ENCODE results near the gene ADIPOQ. TPM values are rescaled to one million over a fixed set of nuclear protein-coding genes. Genes with fewer than 3 reads are reported as not detected.
"Not testable (repeated sequence)": the region's sequence is repeated elsewhere in the genome, so short reads cannot be mapped to it uniquely, and the experiment has no call there.

ADIPOQ gene
- total RNA-seq, 5 donors from 2014 or later (not counting 1 experiment from before 2014, with no cell fraction given) = not detected

DNA sequence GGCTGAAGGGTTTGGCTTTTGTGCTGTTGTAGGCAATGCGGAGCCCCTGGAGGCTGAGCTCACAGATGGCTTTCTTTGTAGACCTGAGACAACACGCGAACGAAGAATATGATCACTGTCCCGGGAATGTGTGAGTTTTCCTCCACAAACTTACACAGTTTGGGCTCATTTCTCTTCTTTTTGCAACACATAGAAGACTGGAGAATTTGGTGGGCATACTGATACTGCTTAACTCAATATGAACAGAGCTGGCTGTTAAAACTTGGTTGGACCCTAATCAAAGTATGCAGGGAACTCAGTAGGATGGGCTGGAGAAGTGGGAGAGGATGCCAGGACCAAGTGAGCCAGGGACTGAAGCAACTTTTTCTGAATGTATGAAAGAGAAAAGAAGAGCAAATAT is 24.0 kb upstream of the ADIPOQ start:
- no peaks in the 10 kb centered on the region for H3K36me3 ChIP-seq (ENCODE audit: control insufficient read depth in 2 of 2, extremely low read depth in 1 of 2, insufficient read depth in 1 of 2, low read length in 1 of 2)
- ChIA-PET POLR2A (interaction anchor here in 1 of 2 donors (0.6 kb wide), 2 partner anchors 15 to 35 kb away, joined by 3 to 6 read pairs; partner anchors contain the start of gene EIF4A2), CTCF (interaction anchor here (0.7 to 1.8 kb wide), 6 partner anchors 11 to 836 kb away, joined by 3 to 9 read pairs (median 5); no protein-coding TSS in a partner anchor)
- H3K9me3 ChIP-seq = no peaks in the 10 kb centered on the region
- H3K4me1 Mint-ChIP-seq = no peaks in the 10 kb centered on the region
- H3K4me1 ChIP-seq (ENCODE audit: control insufficient read depth in 1 of 2, extremely low read depth in 1 of 2, insufficient read depth in 2 of 2, low read length in 2 of 2) = no peaks in the 10 kb centered on the region
- H3K4me3 Mint-ChIP-seq = no peak overlapping the region
- H3K27me3 ChIP-seq (replicated peaks in 1 of 2; ENCODE audit: control insufficient read depth in 2 of 2, extremely low read depth in 1 of 2, insufficient read depth in 2 of 2, low read length in 1 of 2) = no peaks in the 10 kb centered on the region
- H3K4me3 ChIP-seq (ENCODE audit: control insufficient read depth in 1 of 2, extremely low read depth in 1 of 2, low read length in 1 of 2) = no peak overlapping the region
- WGBS (ENCODE audit: insufficient coverage) = 67% methylated on average over 1 of the region's 5 CpGs
- no peak overlapping the region for H3K27ac Mint-ChIP-seq
- no peaks in the 10 kb centered on the region for H3K9me3 Mint-ChIP-seq
- no peaks in the 10 kb centered on the region for H3K27me3 Mint-ChIP-seq
- ATAC-seq (replicated peaks in 1 of 4) = no peak
- DNase-seq = no peak
- H3K36me3 Mint-ChIP-seq = no peaks in the 10 kb centered on the region
- no peak overlapping the region for H3K27ac ChIP-seq (ENCODE audit: low read length)

GRCh38 chr3:186818956-186819355 is 23.6 kb upstream of the ADIPOQ start:
- H3K27me3 ChIP-seq (replicated peaks in 1 of 2; ENCODE audit: control insufficient read depth in 2 of 2, extremely low read depth in 1 of 2, insufficient read depth in 2 of 2, low read length in 1 of 2) = no peaks in the 10 kb centered on the region
- no peak for ATAC-seq (replicated peaks in 1 of 4)
- Mint-ChIP-seq H3K36me3 (no peaks in the 10 kb centered on the region), H3K27ac (no peak overlapping the region), H3K27me3 (peaks cover 0 to under 1% of the 10 kb centered on the region in 2 donors), H3K4me1 (no peaks in the 10 kb centered on the region), H3K9me3 (no peaks in the 10 kb centered on the region), H3K4me3 (no peak overlapping the region)
- H3K9me3 ChIP-seq = no peaks in the 10 kb centered on the region
- POLR2A ChIA-PET = interaction anchor here in 1 of 2 donors (0.6 kb wide), 1 partner anchor 36 kb away, joined by 3 read pairs; the partner anchor contains the start of gene EIF4A2
- WGBS (ENCODE audit: insufficient coverage) = no CpG with 5 or more reads among the region's 1 CpG
- H3K36me3 ChIP-seq (ENCODE audit: control insufficient read depth in 2 of 2, extremely low read depth in 1 of 2, insufficient read depth in 1 of 2, low read length in 1 of 2) = no peaks in the 10 kb centered on the region
- CTCF ChIA-PET = interaction anchor here (0.7 to 1.8 kb wide), 9 partner anchors 12 to 836 kb away, joined by 3 to 10 read pairs (median 5); no protein-coding TSS in a partner anchor
- DNase-seq = no peak
- H3K4me3 ChIP-seq (ENCODE audit: control insufficient read depth in 1 of 2, extremely low read depth in 1 of 2, low read length in 1 of 2) = no peak overlapping the region
- no peak overlapping the region for H3K27ac ChIP-seq (ENCODE audit: low read length)
- H3K4me1 ChIP-seq (ENCODE audit: control insufficient read depth in 1 of 2, extremely low read depth in 1 of 2, insufficient read depth in 2 of 2, low read length in 2 of 2) = no peaks in the 10 kb centered on the region

DNA sequence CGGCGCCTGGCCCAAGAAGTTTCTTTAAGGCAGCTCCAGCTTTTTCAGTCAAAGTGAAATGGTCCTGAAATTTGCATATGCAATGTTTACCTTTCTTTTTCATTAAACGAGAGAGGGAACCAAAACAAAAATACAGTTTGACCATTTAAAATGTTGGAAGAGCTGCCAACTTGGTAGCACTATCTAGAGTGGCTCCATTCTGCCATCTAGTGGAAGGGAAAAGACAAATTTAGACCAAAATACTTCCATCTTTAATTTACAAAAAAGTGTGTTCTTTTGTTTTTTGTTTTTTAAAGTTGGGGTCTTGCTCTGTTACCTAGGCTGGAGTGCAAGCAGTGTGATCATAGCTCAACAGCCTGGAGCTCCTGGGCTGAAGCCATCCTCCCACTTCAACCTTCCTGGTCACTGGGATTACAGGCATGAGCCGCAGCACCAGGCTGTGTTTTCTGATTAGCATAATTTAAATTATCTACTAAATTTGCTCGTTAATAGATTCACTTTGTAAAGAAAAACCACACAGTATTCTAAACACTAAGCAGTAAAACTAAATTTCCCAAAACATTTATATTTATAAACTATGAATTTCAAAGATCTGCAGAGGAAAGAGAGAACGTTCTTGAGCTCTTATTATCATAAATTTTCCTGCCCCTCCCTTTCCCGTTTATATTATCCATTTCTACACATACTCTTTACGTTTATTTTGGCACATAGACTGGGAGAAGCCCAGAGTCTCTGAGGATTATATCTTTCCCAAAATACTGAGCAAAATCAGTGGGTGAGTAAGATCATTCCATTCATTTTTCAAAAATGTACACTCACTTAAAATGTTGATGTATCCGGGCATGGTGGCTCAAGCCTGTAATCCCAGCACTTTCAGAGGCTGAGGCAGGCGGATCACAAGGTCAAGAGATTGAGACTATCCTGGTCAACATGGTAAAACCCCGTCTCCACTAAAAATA is 20.8 kb upstream of the ADIPOQ start:
- WGBS (ENCODE audit: insufficient coverage) = 80% methylated on average over 1 of the region's 11 CpGs
- Histone ChIP-seq H3K9me3 (no peaks in the 10 kb centered on the region), H3K4me1 (ENCODE audit: control insufficient read depth in 1 of 2, extremely low read depth in 1 of 2, insufficient read depth in 2 of 2, low read length in 2 of 2) (peaks cover 2 to 17% of the 10 kb centered on the region in 2 experiments), H3K27me3 (replicated peaks in 1 of 2; ENCODE audit: control insufficient read depth in 2 of 2, extremely low read depth in 1 of 2, insufficient read depth in 2 of 2, low read length in 1 of 2) (peaks cover 0 to 25% of the 10 kb centered on the region in 2 experiments), H3K36me3 (ENCODE audit: control insufficient read depth in 2 of 2, extremely low read depth in 1 of 2, insufficient read depth in 1 of 2, low read length in 1 of 2) (no peaks in the 10 kb centered on the region), H3K27ac (ENCODE audit: low read length) (no peak overlapping the region), H3K4me3 (ENCODE audit: control insufficient read depth in 1 of 2, extremely low read depth in 1 of 2, low read length in 1 of 2) (no peak overlapping the region)
- H3K4me3 Mint-ChIP-seq = no peak overlapping the region
- H3K4me1 Mint-ChIP-seq = peaks cover 12 to 14% (median 12%) of the 10 kb centered on the region in 3 donors
- ChIA-PET POLR2A (interaction anchor here in 1 of 2 donors (0.8 kb wide), 1 partner anchor 38 kb away, joined by 5 read pairs; the partner anchor contains the start of gene EIF4A2), CTCF (interaction anchor here (0.5 to 2.9 kb wide), 20 partner anchors 16 to 893 kb away, joined by 3 to 12 read pairs (median 4); partner anchors contain the start of genes DNAJB11 (in 1 of the 2) and RFC4 (in 1 of the 2))
- H3K27ac Mint-ChIP-seq = no peak overlapping the region
- peak in 1 of 4 experiments; percentile 48 for ATAC-seq (replicated peaks in 1 of 4)
- peak in 2 of 35 experiments; percentile 14 to 77 for DNase-seq
- no peaks in the 10 kb centered on the region for H3K9me3 Mint-ChIP-seq
- H3K36me3 Mint-ChIP-seq = no peaks in the 10 kb centered on the region
- peaks cover 19 to 22% of the 10 kb centered on the region in 2 donors for H3K27me3 Mint-ChIP-seq

DNA sequence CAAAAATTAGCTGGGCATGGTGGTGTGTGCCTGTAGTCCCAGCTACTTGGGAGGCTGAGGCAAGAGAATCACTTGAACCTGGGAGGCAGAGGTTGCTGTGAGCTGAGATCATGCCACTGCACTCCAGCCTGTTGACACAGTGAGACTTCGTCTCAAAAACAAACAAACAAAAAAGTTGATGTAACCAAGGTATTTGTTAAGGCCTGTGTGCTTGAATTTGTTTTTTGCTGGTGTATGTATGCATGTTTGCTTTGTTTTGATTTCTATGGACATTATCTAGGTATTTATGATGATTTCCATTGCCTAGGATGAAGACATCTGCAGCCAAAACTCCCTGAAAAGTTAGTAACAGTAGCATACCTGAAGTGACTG is 20.1 kb upstream of the ADIPOQ start:
- Mint-ChIP-seq H3K4me1 (peaks cover 12 to 17% (median 13%) of the 10 kb centered on the region in 3 donors), H3K27me3 (peaks cover 19 to 22% of the 10 kb centered on the region in 2 donors)
- H3K9me3 Mint-ChIP-seq; H3K27ac Mint-ChIP-seq; H3K4me3 Mint-ChIP-seq; H3K9me3 ChIP-seq; POLR2A ChIA-PET; H3K36me3 ChIP-seq (ENCODE audit: control insufficient read depth in 2 of 2, extremely low read depth in 1 of 2, insufficient read depth in 1 of 2, low read length in 1 of 2); ATAC-seq (replicated peaks in 1 of 4); DNase-seq; H3K27ac ChIP-seq (ENCODE audit: low read length); H3K4me3 ChIP-seq (ENCODE audit: control insufficient read depth in 1 of 2, extremely low read depth in 1 of 2, low read length in 1 of 2); H3K36me3 Mint-ChIP-seq: not testable (repeated sequence)
- CTCF ChIA-PET = interaction anchor here (0.5 to 2.9 kb wide), 10 partner anchors 16 to 892 kb away, joined by 3 to 12 read pairs (median 6); partner anchors contain the start of gene RFC4 (in 1 of the 2)
- no CpG with 5 or more reads among the region's 1 CpG for WGBS (ENCODE audit: insufficient coverage)
- Histone ChIP-seq H3K27me3 (replicated peaks in 1 of 2; ENCODE audit: control insufficient read depth in 2 of 2, extremely low read depth in 1 of 2, insufficient read depth in 2 of 2, low read length in 1 of 2) (peaks cover 0 to 28% of the 10 kb centered on the region in 2 experiments), H3K4me1 (ENCODE audit: control insufficient read depth in 1 of 2, extremely low read depth in 1 of 2, insufficient read depth in 2 of 2, low read length in 2 of 2) (peaks cover 2 to 21% of the 10 kb centered on the region in 2 experiments)

DNA sequence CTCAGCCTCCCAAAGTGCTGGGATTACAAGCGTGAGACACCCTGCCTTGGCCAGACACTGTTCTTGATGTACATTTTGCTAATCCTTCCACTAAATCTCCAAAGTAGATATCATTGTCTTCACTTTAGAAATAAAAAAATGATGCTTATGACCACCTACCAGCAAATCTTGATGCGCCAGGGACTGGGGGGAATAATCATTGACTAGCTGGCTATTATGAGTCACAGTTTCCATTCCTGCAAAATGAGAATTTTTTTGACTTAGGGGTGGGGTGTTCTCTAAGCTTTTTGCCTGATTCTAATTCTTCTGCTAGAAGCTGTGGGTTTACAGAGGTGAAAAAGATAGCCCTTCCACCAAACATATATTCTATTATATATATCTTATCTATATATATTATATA is 19.1 kb upstream of the ADIPOQ start:
- CTCF ChIA-PET = interaction anchor here (0.6 to 2.9 kb wide), 4 partner anchors 206 to 573 kb away, joined by 3 to 8 read pairs (median 4); no protein-coding TSS in a partner anchor
- no peak overlapping the region for H3K27ac ChIP-seq (ENCODE audit: low read length)
- Mint-ChIP-seq H3K9me3 (no peaks in the 10 kb centered on the region), H3K4me3 (no peak overlapping the region), H3K36me3 (no peaks in the 10 kb centered on the region), H3K4me1 (peaks cover 14 to 22% (median 19%) of the 10 kb centered on the region in 3 donors), H3K27ac (no peak overlapping the region), H3K27me3 (peaks cover 21 to 27% of the 10 kb centered on the region in 2 donors)
- H3K4me3 ChIP-seq (ENCODE audit: control insufficient read depth in 1 of 2, extremely low read depth in 1 of 2, low read length in 1 of 2) = no peak overlapping the region
- no CpG with 5 or more reads among the region's 2 CpGs for WGBS (ENCODE audit: insufficient coverage)
- no peak for DNase-seq
- POLR2A ChIA-PET = interaction anchor here in 1 of 2 donors (0.7 kb wide), 1 partner anchor 826 kb away, joined by 3 read pairs; no protein-coding TSS in a partner anchor
- ATAC-seq (replicated peaks in 1 of 4) = no peak
- peaks cover 2 to 36% of the 10 kb centered on the region in 2 experiments for H3K27me3 ChIP-seq (replicated peaks in 1 of 2; ENCODE audit: control insufficient read depth in 2 of 2, extremely low read depth in 1 of 2, insufficient read depth in 2 of 2, low read length in 1 of 2)
- H3K9me3 ChIP-seq = no peaks in the 10 kb centered on the region
- H3K36me3 ChIP-seq (ENCODE audit: control insufficient read depth in 2 of 2, extremely low read depth in 1 of 2, insufficient read depth in 1 of 2, low read length in 1 of 2) = no peaks in the 10 kb centered on the region
- peaks cover 4 to 29% of the 10 kb centered on the region in 2 experiments for H3K4me1 ChIP-seq (ENCODE audit: control insufficient read depth in 1 of 2, extremely low read depth in 1 of 2, insufficient read depth in 2 of 2, low read length in 2 of 2)

Data from T-cell (primary cell).